Measurements from ENCODE around the gene DDIT3. TPM values are rescaled to one million over a fixed set of nuclear protein-coding genes. Genes with fewer than 3 reads are reported as not detected.
"Not testable (repeated sequence)": the region's sequence is repeated elsewhere in the genome, so short reads cannot be mapped to it uniquely, and the experiment has no call there.

DDIT3 gene
- total RNA-seq, 1 donor from 2014 or later: 20.2 TPM

GRCh38 chr12:57522011-57522886, 1.9 kb upstream of the DDIT3 start, which contains the start of gene MBD6:
MBD6 (plus strand) TSS chr12:57522824; CDS start chr12:57524304, 1,480 bp downstream.
- peak within 1 kb of the TSS; percentile 72 for H3K4me3 ChIP-seq (ENCODE audit: low read depth, low read length)
- no peak for DNase-seq (ENCODE audit: low read depth)

GRCh38 chr12:57521525-57522010, 1.3 kb upstream of the DDIT3 start:
- H3K4me3 ChIP-seq (ENCODE audit: low read depth, low read length): peak overlapping the region; percentile 72
- DNase-seq (ENCODE audit: low read depth): no peak
- TF ChIP-seq CTCF (conservative IDR thresholded peaks at IDR 0.05; ENCODE audit: low read depth, low read length): peak; percentile 11

More at GRCh38 chr12:57522011-57522886, 1.9 kb upstream of the DDIT3 start, which contains the start of gene MBD6:
- TF ChIP-seq CTCF (conservative IDR thresholded peaks at IDR 0.05; ENCODE audit: low read depth, low read length): no peak

- DNase-seq (ENCODE audit: low read depth): no peak
- no peak for TF ChIP-seq CTCF (conservative IDR thresholded peaks at IDR 0.05; ENCODE audit: low read depth, low read length)
Observed at GRCh38 chr12:57519796-57520052, 590 bp downstream of the DDIT3 start.

GRCh38 chr12:57518920-57519795, 1.2 kb downstream of the DDIT3 start:
- TF ChIP-seq CTCF (conservative IDR thresholded peaks at IDR 0.05; ENCODE audit: low read depth, low read length): no peak
- peak overlapping the region; percentile 100 for H3K4me3 ChIP-seq (ENCODE audit: low read depth, low read length)
- no peak for DNase-seq (ENCODE audit: low read depth)

More at GRCh38 chr12:57519796-57520052, 590 bp downstream of the DDIT3 start:
- peak overlapping the region; percentile 100 for H3K4me3 ChIP-seq (ENCODE audit: low read depth, low read length)

GRCh38 chr12:57518176-57518919, 2.0 kb downstream of the DDIT3 start:
- no peak for TF ChIP-seq CTCF (conservative IDR thresholded peaks at IDR 0.05; ENCODE audit: low read depth, low read length)
- no peak for DNase-seq (ENCODE audit: low read depth)
- peak overlapping the region; percentile 100 for H3K4me3 ChIP-seq (ENCODE audit: low read depth, low read length)

GRCh38 chr12:57517718-57518117, 2.6 kb downstream of the DDIT3 start:
- DNase-seq (ENCODE audit: low read depth): not testable (repeated sequence)
- H3K4me3 ChIP-seq (ENCODE audit: low read depth, low read length): peak overlapping the region; percentile 100

Measured in epithelial cell of proximal tubule (primary cell).